ENCODE measurements around the gene PRPF6.
"Not testable (repeated sequence)": the region's sequence is repeated elsewhere in the genome, so short reads cannot be mapped to it uniquely, and the experiment has no call there.

PRPF6 gene

GRCh38 chr20:63966172-63966943, 14.6 kb upstream of the PRPF6 start:
- Histone ChIP-seq H3K9me3 (ENCODE audit: insufficient read depth, low read depth, low read length) (no peaks in the 10 kb centered on the region), H3K27ac (ENCODE audit: low read length) (no peak overlapping the region), H3K4me3 (ENCODE audit: low read length) (no peak overlapping the region), H3K36me3 (ENCODE audit: insufficient read depth, low read depth, low read length) (peaks cover 54% of the 10 kb centered on the region), H3K27me3 (ENCODE audit: insufficient read depth, low read length) (peaks cover 10% of the 10 kb centered on the region), H3K4me1 (ENCODE audit: insufficient read depth, low read length) (no peaks in the 10 kb centered on the region), H3K9ac (ENCODE audit: low read depth, low read length) (no peak overlapping the region)

- Histone ChIP-seq H3K36me3 (ENCODE audit: insufficient read depth, low read depth, low read length) (peaks cover 48% of the 10 kb centered on the region), H3K4me3 (ENCODE audit: low read length) (no peak overlapping the region), H3K27ac (ENCODE audit: low read length) (no peak overlapping the region), H3K4me1 (ENCODE audit: insufficient read depth, low read length) (no peaks in the 10 kb centered on the region), H3K9ac (ENCODE audit: low read depth, low read length) (no peak overlapping the region), H3K27me3 (ENCODE audit: insufficient read depth, low read length) (peaks cover 10% of the 10 kb centered on the region), H3K9me3 (ENCODE audit: insufficient read depth, low read depth, low read length) (no peaks in the 10 kb centered on the region)
Measured at GRCh38 chr20:63966944-63967322, 14.0 kb upstream of the PRPF6 start.

- Histone ChIP-seq H3K36me3 (ENCODE audit: insufficient read depth, low read depth, low read length) (peaks cover 42% of the 10 kb centered on the region), H3K9ac (ENCODE audit: low read depth, low read length) (no peak overlapping the region), H3K27me3 (ENCODE audit: insufficient read depth, low read length) (peaks cover 12% of the 10 kb centered on the region), H3K4me1 (ENCODE audit: insufficient read depth, low read length) (no peaks in the 10 kb centered on the region), H3K27ac (ENCODE audit: low read length) (no peak overlapping the region), H3K4me3 (ENCODE audit: low read length) (no peak overlapping the region), H3K9me3 (ENCODE audit: insufficient read depth, low read depth, low read length) (no peaks in the 10 kb centered on the region)
Measured at GRCh38 chr20:63967330-63968135, 13.4 kb upstream of the PRPF6 start.

DNA sequence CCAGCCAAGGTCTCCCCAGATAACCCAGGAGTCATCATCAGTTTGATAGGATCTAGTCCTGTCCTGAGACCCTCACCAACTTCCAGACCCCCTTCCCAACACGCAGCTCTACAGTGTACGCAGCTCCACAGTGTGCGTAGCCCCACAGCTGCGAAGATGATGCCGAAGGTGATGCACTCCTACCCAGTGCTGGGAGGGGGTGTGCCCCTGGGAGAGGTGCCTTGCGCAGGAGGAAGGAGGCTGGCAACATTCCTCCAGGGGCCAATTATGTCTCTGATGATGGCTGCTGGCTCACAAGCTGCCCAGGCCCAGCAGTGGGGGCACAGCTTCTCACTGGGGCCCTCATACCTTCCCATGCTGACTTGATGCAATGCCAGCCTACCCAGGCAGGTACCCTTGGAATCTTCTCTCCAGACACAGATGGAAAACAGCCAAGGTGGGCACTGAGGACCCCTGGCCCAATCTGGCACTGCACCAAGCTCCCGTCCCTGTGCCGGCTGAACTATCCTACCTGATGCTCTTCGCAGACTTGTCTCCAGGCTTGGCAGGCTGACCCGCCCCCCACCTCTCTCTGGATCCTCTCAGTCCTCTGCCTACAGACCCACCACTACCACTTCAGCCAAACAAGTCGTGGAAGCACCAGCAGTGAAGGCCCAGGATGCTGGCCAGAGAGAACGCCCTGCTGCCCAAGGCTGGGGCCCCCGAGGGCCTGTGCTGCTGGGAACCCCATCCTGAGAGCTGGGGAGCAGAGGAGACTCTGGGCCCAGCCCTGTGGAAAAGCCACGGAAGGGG, 12.6 kb upstream of the PRPF6 start:
- Histone ChIP-seq H3K4me3 (ENCODE audit: low read length) (peak overlapping the region; percentile 80; the same call in 1 of the 2 replicates), H3K9ac (ENCODE audit: low read depth, low read length) (peak overlapping the region; percentile 88), H3K9me3 (ENCODE audit: insufficient read depth, low read depth, low read length) (no peaks in the 10 kb centered on the region), H3K36me3 (ENCODE audit: insufficient read depth, low read depth, low read length) (peaks cover 36% of the 10 kb centered on the region), H3K4me1 (ENCODE audit: insufficient read depth, low read length) (no peaks in the 10 kb centered on the region), H3K27me3 (ENCODE audit: insufficient read depth, low read length) (peaks cover 20% of the 10 kb centered on the region), H3K27ac (ENCODE audit: low read length) (no peak overlapping the region)

GRCh38 chr20:63968928-63969760, 11.8 kb upstream of the PRPF6 start:
- Histone ChIP-seq H3K9ac (ENCODE audit: low read depth, low read length) (peak overlapping the region; percentile 88), H3K4me1 (ENCODE audit: insufficient read depth, low read length) (no peaks in the 10 kb centered on the region), H3K4me3 (ENCODE audit: low read length) (peak overlapping the region; percentile 80), H3K9me3 (ENCODE audit: insufficient read depth, low read depth, low read length) (no peaks in the 10 kb centered on the region), H3K36me3 (ENCODE audit: insufficient read depth, low read depth, low read length) (peaks cover 28% of the 10 kb centered on the region), H3K27ac (ENCODE audit: low read length) (no peak overlapping the region), H3K27me3 (ENCODE audit: insufficient read depth, low read length) (peaks cover 20% of the 10 kb centered on the region)

DNA sequence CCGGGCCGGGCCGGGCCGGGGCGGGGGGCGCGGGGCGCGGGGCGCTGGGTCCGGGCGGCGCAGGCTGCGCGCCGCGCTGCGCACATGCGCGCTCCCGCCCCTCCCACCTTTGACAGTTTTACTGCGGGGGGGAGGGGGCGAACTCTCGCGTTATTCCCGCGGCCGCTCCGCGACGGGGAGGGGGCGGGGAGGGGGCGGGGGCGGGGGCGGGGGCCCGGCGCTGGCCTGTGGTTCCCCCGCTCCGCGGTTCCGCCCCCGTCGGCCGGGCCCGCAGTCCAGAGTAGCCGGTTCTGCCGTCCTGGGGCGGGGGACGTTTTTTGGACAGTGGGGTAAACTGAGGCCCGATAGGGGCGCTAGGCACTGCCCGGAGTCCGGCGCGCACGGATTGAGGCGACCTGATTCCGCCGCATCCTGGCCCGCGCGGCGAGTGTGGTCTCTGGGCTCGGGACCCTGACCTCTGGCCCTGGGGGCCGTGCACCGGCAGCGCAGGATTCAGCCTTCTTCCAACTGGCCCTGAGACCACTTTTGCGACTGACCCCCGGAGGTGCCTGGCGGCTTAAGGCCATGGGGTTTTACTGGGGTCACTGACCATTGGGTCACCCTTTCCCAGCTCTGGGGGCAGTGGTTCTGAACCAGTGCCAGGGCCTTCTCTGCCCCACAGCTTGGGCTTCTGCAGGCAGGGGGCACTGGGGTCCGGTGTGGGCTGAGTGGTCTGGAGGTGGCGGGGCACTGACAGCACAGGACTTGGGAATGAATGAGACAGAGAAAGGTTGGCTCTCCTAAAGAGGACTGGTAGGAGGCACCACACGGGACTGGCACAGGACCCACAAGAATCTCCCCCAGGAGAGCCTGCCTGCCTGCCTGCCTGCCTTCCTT, 10.9 kb upstream of the PRPF6 start, which contains the start of gene ZNF512B:
Gene ZNF512B, minus strand, starts transcription at position 93 of the 876 bp plus-strand sequence. CDS start 1,980 bp downstream, outside the sequence.
- Histone ChIP-seq H3K27ac (ENCODE audit: low read length) (no peak within 1 kb of the TSS), H3K9me3 (ENCODE audit: insufficient read depth, low read depth, low read length) (no peaks in the 10 kb centered on the region), H3K27me3 (ENCODE audit: insufficient read depth, low read length) (peaks cover 20% of the 10 kb centered on the region), H3K4me1 (ENCODE audit: insufficient read depth, low read length) (no peaks in the 10 kb centered on the region), H3K36me3 (ENCODE audit: insufficient read depth, low read depth, low read length) (peaks cover 24% of the 10 kb centered on the region), H3K9ac (ENCODE audit: low read depth, low read length) (peak within 1 kb of the TSS; percentile 88), H3K4me3 (ENCODE audit: low read length) (peak within 1 kb of the TSS; percentile 80)

DNA sequence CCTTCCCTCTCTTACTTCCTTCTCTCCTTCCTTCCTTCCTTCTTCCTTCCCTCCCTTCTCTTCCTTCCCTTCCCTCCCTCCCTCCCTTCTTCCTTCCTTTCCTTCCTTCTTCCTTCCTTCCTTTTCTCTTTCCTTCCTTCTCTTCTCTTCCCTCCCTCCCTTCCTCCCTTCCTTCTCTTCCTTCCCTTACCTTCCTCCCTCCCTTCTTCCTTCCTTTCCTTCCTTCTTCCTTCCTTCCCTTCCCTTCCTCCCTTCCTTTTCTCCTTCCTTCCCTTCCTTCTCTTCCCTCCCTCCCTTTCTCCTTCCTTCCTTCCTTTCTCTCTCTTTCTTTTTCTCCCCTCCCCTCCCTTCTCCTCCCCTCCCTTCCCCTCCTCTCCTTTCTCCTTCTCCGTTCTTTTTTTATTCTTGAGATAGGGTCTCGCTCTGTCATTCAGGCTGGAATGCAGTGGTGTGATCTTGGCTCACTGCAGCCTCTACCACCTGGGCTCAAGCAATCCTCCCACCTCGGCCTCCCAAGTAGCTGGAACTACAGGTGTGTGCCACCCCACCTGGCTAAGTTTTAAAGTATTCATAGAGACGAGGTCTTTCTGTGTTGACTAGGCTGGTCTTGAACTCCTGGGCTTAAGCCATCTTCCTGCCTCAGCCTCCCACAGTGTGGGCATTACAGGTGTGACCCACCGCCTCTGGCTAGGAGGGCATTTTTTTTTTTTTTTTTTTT, 10.1 kb upstream of the PRPF6 start:
- Histone ChIP-seq H3K4me3 (ENCODE audit: low read length) (no peak overlapping the region), H3K9ac (ENCODE audit: low read depth, low read length) (no peak overlapping the region), H3K27me3 (ENCODE audit: insufficient read depth, low read length) (peaks cover 20% of the 10 kb centered on the region), H3K4me1 (ENCODE audit: insufficient read depth, low read length) (no peaks in the 10 kb centered on the region), H3K27ac (ENCODE audit: low read length) (no peak overlapping the region), H3K36me3 (ENCODE audit: insufficient read depth, low read depth, low read length) (peaks cover 24% of the 10 kb centered on the region), H3K9me3 (ENCODE audit: insufficient read depth, low read depth, low read length) (no peaks in the 10 kb centered on the region)

- H3K4me3 ChIP-seq (ENCODE audit: low read length); H3K27ac ChIP-seq (ENCODE audit: low read length); H3K9ac ChIP-seq (ENCODE audit: low read depth, low read length); H3K9me3 ChIP-seq (ENCODE audit: insufficient read depth, low read depth, low read length); H3K4me1 ChIP-seq (ENCODE audit: insufficient read depth, low read length): not testable (repeated sequence)
- H3K36me3 ChIP-seq (ENCODE audit: insufficient read depth, low read depth, low read length) = peaks cover 15% of the 10 kb centered on the region
- peaks cover 20% of the 10 kb centered on the region for H3K27me3 ChIP-seq (ENCODE audit: insufficient read depth, low read length)
Measured at GRCh38 chr20:63971960-63972311, 9.0 kb upstream of the PRPF6 start.

DNA sequence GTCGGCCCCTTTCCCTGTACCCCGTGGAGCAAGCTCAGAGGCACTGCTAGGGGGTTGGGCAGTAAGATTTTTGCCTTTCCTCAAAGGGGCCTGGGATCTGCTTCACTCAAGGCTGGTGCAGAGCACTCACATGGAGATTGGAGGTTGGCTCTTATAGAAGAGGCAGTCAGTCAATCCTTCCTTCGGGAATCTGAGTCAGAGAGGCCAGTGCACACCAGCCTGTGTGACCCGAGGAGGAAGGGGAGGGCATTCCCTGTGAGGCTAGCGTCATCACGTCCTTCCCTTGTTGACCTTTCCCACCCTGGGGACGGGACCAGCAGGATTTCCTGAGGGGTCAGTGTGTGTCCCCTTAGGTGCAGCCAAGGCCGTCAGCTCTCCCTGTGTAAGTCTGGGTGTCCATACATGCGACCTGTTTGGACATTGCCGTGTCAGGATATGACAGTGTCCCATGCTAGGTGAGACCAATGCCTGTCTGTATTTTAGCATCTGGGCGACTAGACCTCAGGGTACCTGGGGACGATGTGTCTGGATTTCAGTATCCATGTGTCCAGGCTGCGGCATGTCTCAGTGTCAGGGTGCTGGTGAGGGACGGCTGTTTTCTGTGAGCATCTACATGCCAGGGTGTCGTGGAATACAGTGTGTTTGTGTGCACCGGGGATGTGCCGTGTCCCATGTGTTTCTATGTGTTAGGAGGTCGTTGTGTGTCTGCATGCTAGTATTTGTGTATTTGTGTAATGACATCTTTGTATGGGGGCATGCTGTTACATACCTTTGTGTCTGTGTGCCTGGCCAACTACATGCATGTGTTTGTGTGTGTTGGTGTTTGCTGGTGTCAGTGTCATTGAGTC, 8.4 kb upstream of the PRPF6 start:
- Histone ChIP-seq H3K27ac (ENCODE audit: low read length) (no peak overlapping the region), H3K27me3 (ENCODE audit: insufficient read depth, low read length) (peaks cover 20% of the 10 kb centered on the region), H3K9ac (ENCODE audit: low read depth, low read length) (no peak overlapping the region), H3K36me3 (ENCODE audit: insufficient read depth, low read depth, low read length) (peaks cover 9% of the 10 kb centered on the region), H3K4me1 (ENCODE audit: insufficient read depth, low read length) (no peaks in the 10 kb centered on the region), H3K9me3 (ENCODE audit: insufficient read depth, low read depth, low read length) (no peaks in the 10 kb centered on the region), H3K4me3 (ENCODE audit: low read length) (no peak overlapping the region)
